ENCODE results near the gene COL10A1.

Gene COL10A1

GRCh38 chr6:116087437-116088027, 38.4 kb downstream of the COL10A1 start:
- peak overlapping the region; percentile 62; the same call in 1 of the 2 replicates for H3K27ac ChIP-seq (ENCODE audit: low read length)
- H3K9me2 ChIP-seq (replicated peaks; ENCODE audit: insufficient read depth, low read length) = no peaks in the 10 kb centered on the region
- peak; percentile 71 for DNase-seq
- no peak overlapping the region for H3K4me3 ChIP-seq (ENCODE audit: low read length)
- H3K9ac ChIP-seq (ENCODE audit: low read length) = no peak overlapping the region
- H2AFZ ChIP-seq (ENCODE audit: low read length) = peak overlapping the region; percentile 4
- H3K4me1 ChIP-seq (ENCODE audit: low read length) = peaks cover 21% of the 10 kb centered on the region
- TF ChIP-seq CTCF (IDR thresholded peaks at IDR 0.05; ENCODE audit: low read length) = no peak
- no peak for TF ChIP-seq EZH2 (optimal IDR thresholded peaks at IDR 0.05; ENCODE audit: low read depth, low read length)
- no peak for TF ChIP-seq EZH2phosphoT487 (IDR thresholded peaks at IDR 0.05; ENCODE audit: low read length)
- no peaks in the 10 kb centered on the region for H3K36me3 ChIP-seq (replicated peaks; ENCODE audit: insufficient read depth, low read length)
- H3K9me3 ChIP-seq (replicated peaks; ENCODE audit: insufficient read depth, low read length) = no peaks in the 10 kb centered on the region
- no peaks in the 10 kb centered on the region for H3K27me3 ChIP-seq (replicated peaks; ENCODE audit: insufficient read depth, low read length)
- peak overlapping the region; percentile 35 for H3K4me2 ChIP-seq (ENCODE audit: low read depth, low read length)
- peaks cover 11% of the 10 kb centered on the region for H3F3A ChIP-seq (ENCODE audit: insufficient read depth, low read length)
- H4K20me1 ChIP-seq (ENCODE audit: insufficient read depth, low read length) = no peaks in the 10 kb centered on the region
- no peaks in the 10 kb centered on the region for H3K79me2 ChIP-seq (ENCODE audit: low read length)

- TF ChIP-seq CTCF (IDR thresholded peaks at IDR 0.05; ENCODE audit: low read length) = no peak
Measured at GRCh38 chr6:116084284-116084683, 41.6 kb downstream of the COL10A1 start.

GRCh38 chr6:116083052-116083451, 42.9 kb downstream of the COL10A1 start:
- H3F3A ChIP-seq (ENCODE audit: insufficient read depth, low read length) = peaks cover 10% of the 10 kb centered on the region
- no peak for DNase-seq
- H2AFZ ChIP-seq (ENCODE audit: low read length) = no peak overlapping the region
- no peaks in the 10 kb centered on the region for H3K9me3 ChIP-seq (replicated peaks; ENCODE audit: insufficient read depth, low read length)
- no peak overlapping the region for H3K27ac ChIP-seq (ENCODE audit: low read length)
- H3K36me3 ChIP-seq (replicated peaks; ENCODE audit: insufficient read depth, low read length) = no peaks in the 10 kb centered on the region
- H4K20me1 ChIP-seq (ENCODE audit: insufficient read depth, low read length) = no peaks in the 10 kb centered on the region
- H3K27me3 ChIP-seq (replicated peaks; ENCODE audit: insufficient read depth, low read length) = no peaks in the 10 kb centered on the region
- no peak overlapping the region for H3K9ac ChIP-seq (ENCODE audit: low read length)
- no peaks in the 10 kb centered on the region for H3K9me2 ChIP-seq (replicated peaks; ENCODE audit: insufficient read depth, low read length)
- no peak overlapping the region for H3K4me2 ChIP-seq (ENCODE audit: low read depth, low read length)
- no peak overlapping the region for H3K4me3 ChIP-seq (ENCODE audit: low read length)
- no peaks in the 10 kb centered on the region for H3K79me2 ChIP-seq (ENCODE audit: low read length)
- peaks cover 17% of the 10 kb centered on the region for H3K4me1 ChIP-seq (ENCODE audit: low read length)
- TF ChIP-seq CTCF (IDR thresholded peaks at IDR 0.05; ENCODE audit: low read length) = no peak
- no peak for TF ChIP-seq EZH2 (optimal IDR thresholded peaks at IDR 0.05; ENCODE audit: low read depth, low read length)
- TF ChIP-seq EZH2phosphoT487 (IDR thresholded peaks at IDR 0.05; ENCODE audit: low read length) = no peak

More at GRCh38 chr6:116084284-116084683, 41.6 kb downstream of the COL10A1 start:
- Histone ChIP-seq H3K9me2 (replicated peaks; ENCODE audit: insufficient read depth, low read length) (no peaks in the 10 kb centered on the region), H3K4me1 (ENCODE audit: low read length) (peaks cover 21% of the 10 kb centered on the region), H3K27me3 (replicated peaks; ENCODE audit: insufficient read depth, low read length) (no peaks in the 10 kb centered on the region), H3F3A (ENCODE audit: insufficient read depth, low read length) (peaks cover 11% of the 10 kb centered on the region), H3K9me3 (replicated peaks; ENCODE audit: insufficient read depth, low read length) (no peaks in the 10 kb centered on the region), H3K4me3 (ENCODE audit: low read length) (no peak overlapping the region), H3K36me3 (replicated peaks; ENCODE audit: insufficient read depth, low read length) (no peaks in the 10 kb centered on the region), H3K4me2 (ENCODE audit: low read depth, low read length) (no peak overlapping the region), H3K9ac (ENCODE audit: low read length) (no peak overlapping the region), H3K79me2 (ENCODE audit: low read length) (no peaks in the 10 kb centered on the region), H2AFZ (ENCODE audit: low read length) (no peak overlapping the region), H4K20me1 (ENCODE audit: insufficient read depth, low read length) (no peaks in the 10 kb centered on the region), H3K27ac (ENCODE audit: low read length) (no peak overlapping the region)
- DNase-seq = no peak
